Pancreas (tissue), 10 donors: ENCODE data around the gene SLC18A3. TPM values are rescaled to one million over a fixed set of nuclear protein-coding genes. Genes with fewer than 3 reads are reported as not detected.
A peak's percentile ranks its signal among the peaks of the same experiment; 100 is the strongest.

ENCODE experiments used
- ATAC-seq, 4 donors: fragments of 200-7000 bp; cut with Tn5 transposase; one replicate each; pipeline versions ENCODE4 v1.8.0 to v1.9.1; 2020; ENCODE audit warnings: mild to moderate bottlenecking in 4 of 4, moderate library complexity in 4 of 4
- DNase-seq, 6 donors: peaks; one replicate each; pipeline ENCODE4 v3.0.0-alpha.2; 2020
- FAIRE-seq: peaks from 2 replicates; lab custom pipeline; 2012; peaks lifted over from hg19 to GRCh38; lab: Jason Lieb, UNC
- H3K27ac ChIP-seq, 4 donors: fragments of 200-600 bp; sonication (generic); 1 replicate in 3 of 4; 2 replicates in 1 of 4; pipeline versions ENCODE4 v1.5.0 to v1.8.0; 2020
- H3K27me3 ChIP-seq, 4 donors: fragments of 200-600 bp; one replicate each; pipeline ENCODE4 v1.8.0; 2021
- H3K36me3 ChIP-seq, 3 donors: fragments of 200-600 bp; sonication (generic) in 1 of 3; one replicate each; pipeline versions ENCODE4 v1.5.0 to v1.8.0; 2020 to 2021
- H3K4me1 ChIP-seq, 3 donors: fragments of 200-600 bp; one replicate each; pipeline ENCODE4 v1.8.0; 2021
- H3K4me3 ChIP-seq, 4 donors: fragments of 200-600 bp; sonication (generic) in 2 of 4; one replicate each; pipeline versions ENCODE4 v1.5.0 to v1.8.0; 2020 to 2021
- H3K9me3 ChIP-seq, 4 donors: fragments of 200-600 bp; one replicate each; pipeline ENCODE4 v1.8.0; 2021
- WGBS, 2 donors: extraction: QIAGEN DNeasy Blood & Tissue Kit; methylation state at CpG; one replicate each; pipeline ENCODE4 v1.1.7; 2013; 5-methylcytosine and 5-hydroxymethylcytosine counted together
- intact Hi-C, 3 donors: fragments of 100-400 bp; cut with DNase I; formaldehyde crosslinking; loops; one replicate each; pipeline versions ENCODE4 v1.11.1 to v1.14.2; 2022
- polyA plus RNA-seq, 2 donors: library from polyadenylated mRNA; stranded (reverse); fragments of 200-250 nt; gene quantifications; one replicate each; pipeline ENCODE4 v1.2.3, GENCODE V29; 2013
- total RNA-seq, 6 donors: library from RNA; stranded (reverse); fragmentation: NEBNext Ultra II Directional in 4 of 6; extraction: Animal tissue kit (Norgen Biotek cat#: 25700) in 4 of 6; gene quantifications; one replicate each; pipeline versions ENCODE4 v1.2.1 to v1.2.4, GENCODE V29; 2021 to 2023
- TF ChIP-seq, protein P1 (sequence below), 4 donors: fragments of 200-600 bp; sonication (generic) in 3 of 4; IDR thresholded peaks; one replicate each; pipeline versions ENCODE4 v1.5.0 to v1.8.0; 2021; ENCODE audit warnings: antibody characterized with exemption in 4 of 4
- donor health status: healthy with polysubstance abuse.
- donor health status: DM: no; HTN: no; CAD: no; lungs with moderate emphysema.
- donor health status: DM: no; HTN: no; CAD: no.
- donor health status: control.
- donor health status: control.
- donor health status: Bipolar disorder and iron deficiency.
- donor health status: DM: yes; HTN: yes; CAD: no.
- donor health status: DM: no; HTN: no; CAD: no.
- donor health status: DM: no; HTN: no; CAD: no.
- donor health status: DM: yes; HTN: yes; CAD: no.

SLC18A3 gene
- total and polyA plus RNA-seq, 8 donors = 0.09 to 0.47 TPM; not detected in 6

DNA sequence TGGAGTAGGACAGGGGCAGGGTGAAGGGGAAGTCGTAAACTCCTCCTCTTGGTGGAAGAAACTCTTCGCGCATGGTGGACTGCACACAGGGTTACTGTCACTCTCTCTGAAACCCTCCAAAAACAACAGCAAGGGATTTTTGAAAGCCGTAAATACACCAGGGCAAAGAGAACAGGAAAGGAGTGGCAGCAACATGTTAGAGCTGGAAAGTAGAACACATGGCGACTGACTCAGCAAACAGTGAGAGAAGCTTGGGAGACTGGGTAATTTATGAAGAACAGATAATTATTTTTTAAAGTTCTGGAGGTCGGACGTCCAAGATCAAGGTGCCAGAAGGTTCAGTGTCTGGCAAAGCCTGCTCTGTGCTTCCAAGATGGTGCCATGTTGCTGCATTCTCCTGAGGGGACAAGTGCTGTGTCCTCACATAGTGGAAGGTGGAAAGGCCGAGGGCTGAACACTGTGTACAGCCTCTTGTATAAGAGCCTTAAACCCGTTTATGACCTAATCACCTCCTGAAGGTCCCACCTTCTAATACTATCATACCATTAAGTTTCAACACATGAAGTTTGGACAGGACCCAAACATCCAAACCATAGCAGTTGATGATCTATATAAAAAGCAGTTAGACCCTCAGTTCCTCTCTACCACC lies 46.9 kb downstream of the SLC18A3 start:
- H3K4me3 ChIP-seq = no peak overlapping the region

DNA sequence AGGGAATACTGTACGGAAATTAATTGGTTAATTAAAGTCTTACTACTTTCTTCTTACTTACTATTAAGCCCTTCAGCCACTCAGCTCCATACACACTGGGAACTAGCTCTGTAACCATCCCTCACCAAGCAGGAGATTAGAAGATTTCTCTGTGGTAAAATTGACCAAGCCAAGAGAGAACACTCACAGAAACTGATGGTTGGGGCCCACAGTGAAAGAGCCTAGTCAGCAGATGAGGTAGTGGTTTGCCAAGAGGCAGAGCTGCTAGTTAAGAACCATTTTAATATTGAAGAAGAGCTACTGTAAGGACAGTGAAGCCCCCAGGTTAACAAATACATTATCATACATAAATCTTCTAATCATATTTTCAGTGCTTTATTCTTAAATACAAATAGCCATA lies 47.5 kb downstream of the SLC18A3 start:
- H3K9me3 ChIP-seq = no peaks in the 10 kb centered on the region
- H3K27me3 ChIP-seq = no peaks in the 10 kb centered on the region
- H3K4me1 ChIP-seq = no peaks in the 10 kb centered on the region
- ATAC-seq (no peak), FAIRE-seq (no peak), DNase-seq (no peak)
- intact Hi-C loops = no loop called here
- 27 to 42% methylated on average over 1 of the region's 1 CpG for WGBS, 2 donors
- no peak overlapping the region for H3K4me3 ChIP-seq
- H3K27ac ChIP-seq = no peak overlapping the region
- TF ChIP-seq, protein P1, sequence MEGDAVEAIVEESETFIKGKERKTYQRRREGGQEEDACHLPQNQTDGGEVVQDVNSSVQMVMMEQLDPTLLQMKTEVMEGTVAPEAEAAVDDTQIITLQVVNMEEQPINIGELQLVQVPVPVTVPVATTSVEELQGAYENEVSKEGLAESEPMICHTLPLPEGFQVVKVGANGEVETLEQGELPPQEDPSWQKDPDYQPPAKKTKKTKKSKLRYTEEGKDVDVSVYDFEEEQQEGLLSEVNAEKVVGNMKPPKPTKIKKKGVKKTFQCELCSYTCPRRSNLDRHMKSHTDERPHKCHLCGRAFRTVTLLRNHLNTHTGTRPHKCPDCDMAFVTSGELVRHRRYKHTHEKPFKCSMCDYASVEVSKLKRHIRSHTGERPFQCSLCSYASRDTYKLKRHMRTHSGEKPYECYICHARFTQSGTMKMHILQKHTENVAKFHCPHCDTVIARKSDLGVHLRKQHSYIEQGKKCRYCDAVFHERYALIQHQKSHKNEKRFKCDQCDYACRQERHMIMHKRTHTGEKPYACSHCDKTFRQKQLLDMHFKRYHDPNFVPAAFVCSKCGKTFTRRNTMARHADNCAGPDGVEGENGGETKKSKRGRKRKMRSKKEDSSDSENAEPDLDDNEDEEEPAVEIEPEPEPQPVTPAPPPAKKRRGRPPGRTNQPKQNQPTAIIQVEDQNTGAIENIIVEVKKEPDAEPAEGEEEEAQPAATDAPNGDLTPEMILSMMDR (IDR thresholded peaks at IDR 0.05) = no peak
- no peaks in the 10 kb centered on the region for H3K36me3 ChIP-seq

More for the DNA sequence above, 46.9 kb downstream of the SLC18A3 start:
- intact Hi-C loops = no loop called here
- Histone ChIP-seq H3K27ac (no peak overlapping the region), H3K4me1 (no peaks in the 10 kb centered on the region), H3K9me3 (no peaks in the 10 kb centered on the region), H3K27me3 (no peaks in the 10 kb centered on the region), H3K36me3 (no peaks in the 10 kb centered on the region)
- peak in 1 of 6 donors; percentile 0 for DNase-seq
- ATAC-seq = no peak
- no peak for FAIRE-seq
- whole genome bisulfite sequencing, 2 donors = 60 to 64% methylated on average over 9 of the region's 9 CpGs
- TF ChIP-seq, protein P1 (IDR thresholded peaks at IDR 0.05) = no peak

DNA sequence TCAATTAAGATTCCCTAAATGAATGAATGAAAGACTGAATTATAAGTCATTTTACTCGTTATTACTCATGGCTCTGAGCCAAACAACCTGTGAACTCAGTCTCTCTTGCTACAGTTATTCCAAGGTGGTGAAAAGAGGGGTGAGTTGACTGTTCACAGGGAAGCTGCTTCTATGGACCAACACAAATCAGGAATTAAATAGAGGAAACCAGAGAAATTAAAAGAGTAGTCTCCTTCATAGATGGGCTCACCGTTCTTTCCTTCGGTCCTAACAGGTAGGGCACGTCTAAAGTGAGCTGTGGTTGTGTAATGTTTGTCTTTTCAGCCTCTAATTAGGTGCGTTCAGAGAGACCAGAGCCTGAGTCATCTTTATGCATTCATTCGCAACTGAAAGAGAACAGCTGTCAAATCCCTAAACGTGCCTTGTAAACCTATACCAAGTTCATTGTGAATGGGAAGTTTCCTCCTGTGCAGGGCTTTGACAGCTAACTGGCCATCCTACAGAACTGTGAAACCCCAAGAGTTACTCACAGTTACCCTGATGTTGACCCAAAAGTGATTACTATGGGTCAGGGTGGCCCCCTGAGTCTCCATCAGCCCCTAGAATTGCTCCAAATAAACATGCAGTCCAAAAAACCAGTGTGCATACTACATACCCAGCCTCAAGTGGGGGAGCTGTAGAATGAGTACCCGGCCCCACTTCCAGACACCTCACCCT lies 51.2 kb downstream of the SLC18A3 start:
- WGBS, 2 donors = 41 to 44% methylated on average over 8 of the region's 8 CpGs
- H3K27ac ChIP-seq = no peak overlapping the region
- H3K4me3 ChIP-seq = no peak overlapping the region
- no peaks in the 10 kb centered on the region for H3K4me1 ChIP-seq
- H3K36me3 ChIP-seq = no peaks in the 10 kb centered on the region
- FAIRE-seq = no peak
- intact Hi-C loops = no loop called here
- no peaks in the 10 kb centered on the region for H3K27me3 ChIP-seq
- H3K9me3 ChIP-seq = no peaks in the 10 kb centered on the region
- TF ChIP-seq, protein P1 (IDR thresholded peaks at IDR 0.05) = no peak
- ATAC-seq = peak in 1 of 4 donors; percentile 23
- DNase-seq = no peak

Other genes with a start within 250 kb of the SLC18A3 start
- gene DRGX, start 214.2 kb upstream of the SLC18A3 start, total RNA-seq = not detected
- gene DRGX, start 214.2 kb upstream of the SLC18A3 start, polyA plus RNA-seq = not detected
- 10 to 100 TPM; 12.7 to 20.0 (median 16.4) TPM for gene ERCC6, start 71.2 kb upstream of the SLC18A3 start, total RNA-seq
- 1 to 10 TPM; 3.8 to 4.1 TPM for gene ERCC6, start 71.2 kb upstream of the SLC18A3 start, polyA plus RNA-seq
- gene CHAT, start 3.7 kb downstream of the SLC18A3 start, total RNA-seq = under 1 TPM in 1 of 6 donors, not detected in 5; 0.28 TPM
- not detected for gene CHAT, start 3.7 kb downstream of the SLC18A3 start, polyA plus RNA-seq
- gene C10orf53, start 69.3 kb downstream of the SLC18A3 start, total RNA-seq = not detected
- not detected for gene C10orf53, start 69.3 kb downstream of the SLC18A3 start, polyA plus RNA-seq
- 1 to 10 TPM; 1.7 to 5.5 (median 3.2) TPM for gene OGDHL, start 152.0 kb downstream of the SLC18A3 start, total RNA-seq
- 10 to 100 TPM in 1 of 2 donors, 1 to 10 TPM in 1; 9.2 to 25.9 TPM for gene OGDHL, start 152.0 kb downstream of the SLC18A3 start, polyA plus RNA-seq